ENCODE measurements around the gene TMEM18. TPM values are rescaled to one million over a fixed set of nuclear protein-coding genes. Genes with fewer than 3 reads are reported as not detected.

Gene TMEM18
- polyA plus RNA-seq, 1 of the 3 experiments (the other 2 are of a cell fraction): 29.3 TPM

DNA sequence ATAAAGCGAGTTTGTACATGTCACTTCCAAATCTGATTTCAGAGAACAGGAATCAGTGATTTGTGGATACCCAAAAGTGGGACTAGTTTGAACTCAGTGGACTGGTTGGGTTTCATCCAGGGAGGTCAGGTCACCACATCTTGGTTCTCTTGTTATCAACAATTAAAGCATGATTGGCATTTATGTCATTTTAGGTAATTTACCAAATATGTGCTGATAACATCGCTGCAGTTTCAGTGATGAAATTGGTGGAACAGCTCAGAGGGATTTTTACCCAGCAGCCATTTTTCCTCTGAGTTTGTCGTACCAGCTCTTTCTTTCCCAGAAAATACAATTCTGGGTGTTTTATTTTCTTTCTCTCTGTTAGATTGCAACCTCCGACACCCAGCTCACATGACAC, 33.4 kb downstream of the TMEM18 start (continued):
- TF ChIP-seq, protein P1, sequence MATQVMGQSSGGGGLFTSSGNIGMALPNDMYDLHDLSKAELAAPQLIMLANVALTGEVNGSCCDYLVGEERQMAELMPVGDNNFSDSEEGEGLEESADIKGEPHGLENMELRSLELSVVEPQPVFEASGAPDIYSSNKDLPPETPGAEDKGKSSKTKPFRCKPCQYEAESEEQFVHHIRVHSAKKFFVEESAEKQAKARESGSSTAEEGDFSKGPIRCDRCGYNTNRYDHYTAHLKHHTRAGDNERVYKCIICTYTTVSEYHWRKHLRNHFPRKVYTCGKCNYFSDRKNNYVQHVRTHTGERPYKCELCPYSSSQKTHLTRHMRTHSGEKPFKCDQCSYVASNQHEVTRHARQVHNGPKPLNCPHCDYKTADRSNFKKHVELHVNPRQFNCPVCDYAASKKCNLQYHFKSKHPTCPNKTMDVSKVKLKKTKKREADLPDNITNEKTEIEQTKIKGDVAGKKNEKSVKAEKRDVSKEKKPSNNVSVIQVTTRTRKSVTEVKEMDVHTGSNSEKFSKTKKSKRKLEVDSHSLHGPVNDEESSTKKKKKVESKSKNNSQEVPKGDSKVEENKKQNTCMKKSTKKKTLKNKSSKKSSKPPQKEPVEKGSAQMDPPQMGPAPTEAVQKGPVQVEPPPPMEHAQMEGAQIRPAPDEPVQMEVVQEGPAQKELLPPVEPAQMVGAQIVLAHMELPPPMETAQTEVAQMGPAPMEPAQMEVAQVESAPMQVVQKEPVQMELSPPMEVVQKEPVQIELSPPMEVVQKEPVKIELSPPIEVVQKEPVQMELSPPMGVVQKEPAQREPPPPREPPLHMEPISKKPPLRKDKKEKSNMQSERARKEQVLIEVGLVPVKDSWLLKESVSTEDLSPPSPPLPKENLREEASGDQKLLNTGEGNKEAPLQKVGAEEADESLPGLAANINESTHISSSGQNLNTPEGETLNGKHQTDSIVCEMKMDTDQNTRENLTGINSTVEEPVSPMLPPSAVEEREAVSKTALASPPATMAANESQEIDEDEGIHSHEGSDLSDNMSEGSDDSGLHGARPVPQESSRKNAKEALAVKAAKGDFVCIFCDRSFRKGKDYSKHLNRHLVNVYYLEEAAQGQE (IDR thresholded peaks at IDR 0.05; ENCODE audit: low read depth, low read length): no peak
- TF ChIP-seq FOXJ3 (CRISPR knock-in tag; IDR thresholded peaks at IDR 0.05): no peak
- no peak for TF ChIP-seq GABPA (IDR thresholded peaks at IDR 0.05; ENCODE audit: low read depth)
- TF ChIP-seq RAD21 (IDR thresholded peaks at IDR 0.05; ENCODE audit: low read length): no peak
- no peak for TF ChIP-seq CHD2 (IDR thresholded peaks at IDR 0.05; ENCODE audit: low read length, partially characterized antibody)
- TF ChIP-seq MEF2A (IDR thresholded peaks at IDR 0.05; ENCODE audit: borderline replicate concordance, low read depth): no peak
- TF ChIP-seq NFIC (IDR thresholded peaks at IDR 0.05; ENCODE audit: borderline replicate concordance): no peak

DNA sequence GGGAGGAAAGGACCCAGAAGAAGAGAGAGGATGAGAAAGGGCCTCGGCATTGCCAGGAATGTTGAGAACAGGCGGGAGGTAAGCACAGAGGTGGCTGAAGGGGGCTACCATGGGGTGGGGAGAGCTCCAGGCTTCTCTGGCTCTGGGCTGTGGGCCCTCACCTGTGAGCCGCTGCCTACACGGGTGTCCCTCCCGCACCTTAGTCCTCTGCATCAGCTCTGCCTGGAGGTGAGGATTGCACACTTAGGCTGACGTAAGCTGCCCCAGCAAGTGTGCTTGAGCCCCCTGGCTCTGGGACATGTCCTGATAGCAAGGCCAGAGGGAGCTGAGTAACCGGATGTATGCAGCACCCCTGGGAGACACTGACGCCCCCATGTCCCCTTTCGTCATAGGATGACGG, 33.9 kb downstream of the TMEM18 start:
- H3K9me2 ChIP-seq: no peaks in the 10 kb centered on the region
- H3K4me1 ChIP-seq (ENCODE audit: control insufficient read depth in 1 of 2, insufficient read depth in 2 of 2, low read depth in 1 of 2, low read length in 1 of 2): no peaks in the 10 kb centered on the region; a peak in 1 of 4 replicates
- TF ChIP-seq, protein P2, sequence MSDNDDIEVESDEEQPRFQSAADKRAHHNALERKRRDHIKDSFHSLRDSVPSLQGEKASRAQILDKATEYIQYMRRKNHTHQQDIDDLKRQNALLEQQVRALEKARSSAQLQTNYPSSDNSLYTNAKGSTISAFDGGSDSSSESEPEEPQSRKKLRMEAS (IDR thresholded peaks at IDR 0.05; ENCODE audit: low read depth): no peak
- TF ChIP-seq EZH2phosphoT487 (IDR thresholded peaks at IDR 0.05; ENCODE audit: borderline replicate concordance, low read depth): no peak
- no peaks in the 10 kb centered on the region for H4K20me1 ChIP-seq (ENCODE audit: insufficient read depth)
- no peak overlapping the region for H3K27ac ChIP-seq (ENCODE audit: low read depth in 2 of 2, low read length in 1 of 2)
- H3K4me3 ChIP-seq (ENCODE audit: low read depth in 2 of 2, low read length in 1 of 2): no peak overlapping the region
- no peak overlapping the region for H2AFZ ChIP-seq (ENCODE audit: low read depth)
- no peak for DNase-seq
- H3K9ac ChIP-seq: no peak overlapping the region
- no peaks in the 10 kb centered on the region for H3K36me3 ChIP-seq (replicated peaks in 1 of 2; ENCODE audit: control insufficient read depth in 1 of 2, insufficient read depth in 2 of 2, low read length in 1 of 2)
- ChIA-PET POLR2A (no interaction called here), CTCF (interaction anchor here (0.9 to 3.1 kb wide), 4 partner anchors 10 to 119 kb away, joined by 3 to 19 read pairs (median 3); no protein-coding TSS in a partner anchor)
- no peaks in the 10 kb centered on the region for H3K79me2 ChIP-seq (ENCODE audit: insufficient read depth)
- WGBS (ENCODE audit: low lambda C conversion rate): 34% methylated on average over 8 of the region's 10 CpGs
- no peaks in the 10 kb centered on the region for H3F3A ChIP-seq (replicated peaks; ENCODE audit: insufficient read depth)
- H3K9me3 ChIP-seq: no peaks in the 10 kb centered on the region
- H3K27me3 ChIP-seq (ENCODE audit: insufficient read depth): no peaks in the 10 kb centered on the region
- no peak overlapping the region for H3K4me2 ChIP-seq

DNA sequence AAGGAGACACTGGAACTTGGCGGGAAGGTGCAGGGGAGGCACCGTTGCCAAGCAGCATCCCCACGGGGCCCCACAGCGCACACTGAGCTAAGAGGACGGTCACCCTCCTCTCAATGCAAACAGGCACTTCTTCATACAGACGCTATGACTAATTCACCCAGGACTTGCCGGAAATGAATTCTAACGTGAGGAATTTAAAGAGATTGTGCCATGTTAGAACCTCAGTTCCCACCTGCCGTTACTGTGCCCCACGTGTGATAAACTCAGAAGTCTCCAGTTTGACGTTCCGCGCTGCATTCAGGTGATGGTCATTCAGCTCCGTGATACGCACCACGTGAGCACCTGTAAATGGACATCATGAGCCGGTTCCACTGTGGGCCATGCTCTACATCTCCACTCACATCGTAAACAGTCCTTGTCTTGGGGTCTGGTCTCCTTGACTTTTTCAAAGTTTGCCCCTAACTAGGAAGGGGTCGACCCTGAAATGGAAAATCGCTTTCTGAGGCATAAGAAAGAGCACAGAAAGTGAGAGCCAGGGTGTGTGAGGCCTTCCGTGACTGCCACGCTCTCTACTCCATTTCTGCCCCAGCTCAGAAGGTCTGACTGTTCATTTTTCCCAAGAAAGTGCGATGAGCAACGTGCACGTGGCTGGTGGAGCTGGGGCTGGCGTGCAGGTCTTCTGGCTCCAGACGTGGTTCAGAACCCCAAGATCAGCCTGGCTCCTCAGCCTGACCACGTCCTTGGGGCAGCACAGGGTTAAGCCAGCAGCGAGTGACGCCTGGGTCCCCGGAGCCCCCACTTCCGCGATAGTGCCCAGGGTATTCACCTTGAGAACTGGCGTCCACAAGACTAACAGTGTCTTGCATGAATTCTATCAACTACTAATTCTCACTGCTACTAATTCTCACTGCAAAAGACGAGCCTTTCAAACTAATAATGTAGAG, 35.1 kb downstream of the TMEM18 start:
- Histone ChIP-seq H3K4me3 (ENCODE audit: low read depth in 2 of 2, low read length in 1 of 2) (no peak overlapping the region), H3K4me1 (ENCODE audit: control insufficient read depth in 1 of 2, insufficient read depth in 2 of 2, low read depth in 1 of 2, low read length in 1 of 2) (no peaks in the 10 kb centered on the region; a peak in 1 of 4 replicates), H3K27me3 (ENCODE audit: insufficient read depth) (no peaks in the 10 kb centered on the region), H3K9me3 (no peaks in the 10 kb centered on the region), H3K9ac (no peak overlapping the region), H4K20me1 (ENCODE audit: insufficient read depth) (no peaks in the 10 kb centered on the region), H3K27ac (ENCODE audit: low read depth in 2 of 2, low read length in 1 of 2) (no peak overlapping the region), H2AFZ (ENCODE audit: low read depth) (no peak overlapping the region), H3F3A (replicated peaks; ENCODE audit: insufficient read depth) (no peaks in the 10 kb centered on the region), H3K36me3 (replicated peaks in 1 of 2; ENCODE audit: control insufficient read depth in 1 of 2, insufficient read depth in 2 of 2, low read length in 1 of 2) (no peaks in the 10 kb centered on the region), H3K4me2 (no peak overlapping the region), H3K9me2 (no peaks in the 10 kb centered on the region), H3K79me2 (ENCODE audit: insufficient read depth) (no peaks in the 10 kb centered on the region)
- no peak for TF ChIP-seq FOXM1 (IDR thresholded peaks at IDR 0.05; ENCODE audit: low read depth)
- no peak for TF ChIP-seq RAD21 (IDR thresholded peaks at IDR 0.05; ENCODE audit: low read length)
- no peak for TF ChIP-seq ELF1 (IDR thresholded peaks at IDR 0.05)
- no peak for TF ChIP-seq RCOR1 (IDR thresholded peaks at IDR 0.05; ENCODE audit: low read length)
- TF ChIP-seq GATA2 (CRISPR knock-in tag; IDR thresholded peaks at IDR 0.05): no peak
- TF ChIP-seq, protein P3, sequence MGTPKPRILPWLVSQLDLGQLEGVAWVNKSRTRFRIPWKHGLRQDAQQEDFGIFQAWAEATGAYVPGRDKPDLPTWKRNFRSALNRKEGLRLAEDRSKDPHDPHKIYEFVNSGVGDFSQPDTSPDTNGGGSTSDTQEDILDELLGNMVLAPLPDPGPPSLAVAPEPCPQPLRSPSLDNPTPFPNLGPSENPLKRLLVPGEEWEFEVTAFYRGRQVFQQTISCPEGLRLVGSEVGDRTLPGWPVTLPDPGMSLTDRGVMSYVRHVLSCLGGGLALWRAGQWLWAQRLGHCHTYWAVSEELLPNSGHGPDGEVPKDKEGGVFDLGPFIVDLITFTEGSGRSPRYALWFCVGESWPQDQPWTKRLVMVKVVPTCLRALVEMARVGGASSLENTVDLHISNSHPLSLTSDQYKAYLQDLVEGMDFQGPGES (IDR thresholded peaks at IDR 0.05; ENCODE audit: low read depth, low read length): no peak
- TF ChIP-seq, protein P2 (IDR thresholded peaks at IDR 0.05; ENCODE audit: low read depth): no peak
- CTCF ChIA-PET: interaction anchor here (1.2 to 3.1 kb wide), 2 partner anchors 21 to 112 kb away, joined by 3 to 19 read pairs; no protein-coding TSS in a partner anchor
- DNase-seq: no peak
- POLR2A ChIA-PET: no interaction called here
- WGBS (ENCODE audit: low lambda C conversion rate): 57% methylated on average over 35 of the region's 35 CpGs

All from SK-N-SH (cell line).